Measurements from ENCODE around the gene ARHGAP10. TPM values are rescaled to one million over a fixed set of nuclear protein-coding genes. Genes with fewer than 3 reads are reported as not detected.

Gene ARHGAP10
- 4.6 TPM for total RNA-seq (ENCODE audit: unreplicated experiment)
- long read RNA-seq: 0 reads

- H3K4me3 Mint-ChIP-seq (ENCODE audit: unreplicated experiment): peak within 1 kb of the TSS; percentile 92
- peaks cover 10% of the 10 kb centered on the region for H3K27me3 Mint-ChIP-seq (ENCODE audit: unreplicated experiment)
- H3K4me1 Mint-ChIP-seq (ENCODE audit: unreplicated experiment): peaks cover 8% of the 10 kb centered on the region
- no peak for TF ChIP-seq CTCF (IDR thresholded peaks at IDR 0.05; ENCODE audit: unreplicated experiment)
- H3K27ac Mint-ChIP-seq (ENCODE audit: unreplicated experiment): no peak within 1 kb of the TSS
- DNase-seq (ENCODE audit: low spot score): peak; percentile 56
- H3K9me3 Mint-ChIP-seq (ENCODE audit: unreplicated experiment): no peaks in the 10 kb centered on the region
- no peaks in the 10 kb centered on the region for H3K36me3 Mint-ChIP-seq (ENCODE audit: low read depth, unreplicated experiment)
These were observed at the start of gene ARHGAP10 for GRCh38 chr4:147731580-147732517. ARHGAP10 (plus strand) TSS chr4:147732088; CDS start chr4:147732302, 214 bp downstream.

- peaks cover 3% of the 10 kb centered on the region for H3K27me3 Mint-ChIP-seq (ENCODE audit: unreplicated experiment)
- no peaks in the 10 kb centered on the region for H3K9me3 Mint-ChIP-seq (ENCODE audit: unreplicated experiment)
- TF ChIP-seq CTCF (IDR thresholded peaks at IDR 0.05; ENCODE audit: unreplicated experiment): no peak
- no peak overlapping the region for H3K27ac Mint-ChIP-seq (ENCODE audit: unreplicated experiment)
- no peaks in the 10 kb centered on the region for H3K4me1 Mint-ChIP-seq (ENCODE audit: unreplicated experiment)
- DNase-seq (ENCODE audit: low spot score): no peak
- peak overlapping the region; percentile 93 for H3K4me3 Mint-ChIP-seq (ENCODE audit: unreplicated experiment)
- peaks cover 3% of the 10 kb centered on the region for H3K36me3 Mint-ChIP-seq (ENCODE audit: low read depth, unreplicated experiment)
These were observed 49.1 kb upstream of the ARHGAP10 start for GRCh38 chr4:147682755-147683154.

- no peak for DNase-seq (ENCODE audit: low spot score)
- peak overlapping the region; percentile 93 for H3K4me3 Mint-ChIP-seq (ENCODE audit: unreplicated experiment)
- H3K36me3 Mint-ChIP-seq (ENCODE audit: low read depth, unreplicated experiment): peaks cover 3% of the 10 kb centered on the region
- no peaks in the 10 kb centered on the region for H3K4me1 Mint-ChIP-seq (ENCODE audit: unreplicated experiment)
- peak overlapping the region; percentile 69 for H3K27ac Mint-ChIP-seq (ENCODE audit: unreplicated experiment)
- no peaks in the 10 kb centered on the region for H3K9me3 Mint-ChIP-seq (ENCODE audit: unreplicated experiment)
- peaks cover 3% of the 10 kb centered on the region for H3K27me3 Mint-ChIP-seq (ENCODE audit: unreplicated experiment)
- TF ChIP-seq CTCF (IDR thresholded peaks at IDR 0.05; ENCODE audit: unreplicated experiment): no peak
These were observed 48.7 kb upstream of the ARHGAP10 start for GRCh38 chr4:147683188-147683591.

- Mint-ChIP-seq H3K27me3 (ENCODE audit: unreplicated experiment) (peaks cover 3% of the 10 kb centered on the region), H3K36me3 (ENCODE audit: low read depth, unreplicated experiment) (peaks cover 3% of the 10 kb centered on the region), H3K9me3 (ENCODE audit: unreplicated experiment) (no peaks in the 10 kb centered on the region), H3K27ac (ENCODE audit: unreplicated experiment) (peak within 1 kb of the TSS; percentile 69), H3K4me3 (ENCODE audit: unreplicated experiment) (peak within 1 kb of the TSS; percentile 93), H3K4me1 (ENCODE audit: unreplicated experiment) (no peaks in the 10 kb centered on the region)
- peak; percentile 89 for DNase-seq (ENCODE audit: low spot score)
- TF ChIP-seq CTCF (IDR thresholded peaks at IDR 0.05; ENCODE audit: unreplicated experiment): no peak
These were observed 47.9 kb upstream of the ARHGAP10 start, which contains the start of gene PRMT9 for GRCh38 chr4:147683717-147684700. PRMT9 (minus strand) TSS chr4:147684163; CDS start chr4:147683987, 176 bp downstream.

All from endothelial cell (in vitro differentiated cells).